ENCODE measurements around the gene CRLF2. TPM values are rescaled to one million over a fixed set of nuclear protein-coding genes. Genes with fewer than 3 reads are reported as not detected.

Gene CRLF2
- total RNA-seq, 4 donors from 2014 or later = not detected

- Histone ChIP-seq H3K4me1 (no peaks in the 10 kb centered on the region), H3K4me3 (replicated peaks in 1 of 3) (no peak overlapping the region), H3K27ac (no peak overlapping the region), H3K36me3 (no peaks in the 10 kb centered on the region), H3K9me3 (no peaks in the 10 kb centered on the region), H3K27me3 (no peaks in the 10 kb centered on the region)
- intact Hi-C loops (cut with DNase I) = no loop called here
- 41 to 42% methylated on average over 29 of the region's 29 CpGs for WGBS, 2 donors
- TF ChIP-seq POLR2A (IDR thresholded peaks at IDR 0.05) = no peak
- no peak for TF ChIP-seq CTCF (IDR thresholded peaks at IDR 0.05)
- DNase-seq = no peak
Measured at GRCh38 chrX:1147611-1148515, 64.6 kb downstream of the CRLF2 start.

DNA sequence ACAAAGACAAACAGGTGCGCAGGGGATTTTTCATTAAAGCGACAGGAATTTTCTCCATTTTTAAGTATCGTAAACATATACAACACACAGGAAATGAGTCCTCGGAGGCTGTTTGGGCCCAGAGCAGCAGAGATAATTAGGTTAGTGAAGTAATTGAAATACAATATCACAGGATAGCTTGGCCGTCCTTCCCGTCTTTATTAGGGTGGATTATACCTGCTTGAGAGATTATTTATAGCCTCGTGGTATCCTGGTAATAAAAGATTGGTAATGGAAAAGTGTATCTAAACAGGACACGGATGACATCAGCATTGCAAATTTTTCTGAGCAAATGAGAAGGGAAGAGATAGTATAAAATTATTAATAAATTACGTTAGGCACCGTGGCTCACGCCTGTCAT, 68.2 kb downstream of the CRLF2 start:
- no peaks in the 10 kb centered on the region for H3K9me3 ChIP-seq
- WGBS, 2 donors = 59 to 67% methylated on average over 11 of the region's 11 CpGs
- H3K4me3 ChIP-seq (replicated peaks in 1 of 3) = no peak overlapping the region
- no peaks in the 10 kb centered on the region for H3K27me3 ChIP-seq
- no peak overlapping the region for H3K27ac ChIP-seq
- no peak for DNase-seq
- no peaks in the 10 kb centered on the region for H3K36me3 ChIP-seq
- no peaks in the 10 kb centered on the region for H3K4me1 ChIP-seq
- TF ChIP-seq CTCF (IDR thresholded peaks at IDR 0.05) (no peak), POLR2A (IDR thresholded peaks at IDR 0.05) (no peak)
- intact Hi-C loops (cut with DNase I) = no loop called here

Other genes starting within 250 kb of the CRLF2 start
- 1 to 10 TPM; 1.9 to 5.6 (median 3.4) TPM for gene CSF2RA, start 56.2 kb upstream of the CRLF2 start, total RNA-seq
- 1 to 10 TPM in 3 of 4 donors, under 1 TPM in 1; 0.89 to 4.5 (median 3.3) TPM for gene IL3RA, start 124.1 kb upstream of the CRLF2 start, total RNA-seq
- gene SLC25A6, start 179.5 kb upstream of the CRLF2 start, total RNA-seq = 100 to 1,000 TPM; 219 to 397 (median 320) TPM
- gene ASMTL, start 240.3 kb upstream of the CRLF2 start, total RNA-seq = 10 to 100 TPM; 29.7 to 56.1 (median 42.4) TPM